HCT116 (cell line): ENCODE measurements around the gene HIVEP1.

Source experiments
- CTCF ChIP-seq, 3 experiments: fragments of 200-600 bp in 1 of 3; sonication (generic) in 1 of 3; IDR thresholded peaks in 2 of 3; conservative IDR thresholded peaks in 1 of 3; 2 replicates each; pipeline ENCODE4 v1.5.1; 2012 to 2017; ENCODE audit warnings: low read depth in 2 of 3, low read length in 2 of 3, antibody characterized with exemption in 1 of 3, borderline replicate concordance in 1 of 3, control low read depth in 1 of 3, mild to moderate bottlenecking in 1 of 3, mixed read lengths in 1 of 3, mixed run types in 1 of 3, moderate library complexity in 1 of 3; ENCODE audit not compliant: insufficient read depth in 1 of 3
- ELF1 ChIP-seq: IDR thresholded peaks from 2 replicates; pipeline ENCODE4 v1.6.1; 2012; ENCODE audit warnings: low read depth, borderline replicate concordance
- EZH2phosphoT487 ChIP-seq: fragments of 200-600 bp; IDR thresholded peaks from 2 replicates; pipeline ENCODE4 v1.6.1; 2018; ENCODE audit warnings: antibody characterized with exemption, borderline replicate concordance
- FOSL1 ChIP-seq: IDR thresholded peaks from 2 replicates; pipeline ENCODE4 v1.6.1; 2012; ENCODE audit warnings: low read depth
- POLR2A ChIP-seq: IDR thresholded peaks from 2 replicates; pipeline ENCODE4 v1.7.0; 2011; ENCODE audit warnings: borderline replicate concordance; ENCODE audit not compliant: insufficient read depth, insufficient read length; ENCODE audit errors: extremely low read depth
- POLR2AphosphoS5 ChIP-seq: IDR thresholded peaks from 2 replicates; pipeline ENCODE4 v1.6.1; 2011; ENCODE audit warnings: mild to moderate bottlenecking, low read depth, low read length, moderate library complexity
- RAD21 ChIP-seq: IDR thresholded peaks from 2 replicates; pipeline ENCODE4 v1.6.1; 2012; ENCODE audit warnings: low read depth, mild to moderate bottlenecking
- SIN3A ChIP-seq: IDR thresholded peaks from 2 replicates; pipeline ENCODE4 v1.6.1; 2012; ENCODE audit warnings: low read depth
- SP1 ChIP-seq: IDR thresholded peaks from 2 replicates; pipeline ENCODE4 v1.6.1; 2012; ENCODE audit warnings: low read depth
- ZBTB33 ChIP-seq: IDR thresholded peaks from 2 replicates; pipeline ENCODE4 v1.6.1; 2011; ENCODE audit warnings: mild to moderate bottlenecking, low read length, moderate library complexity; ENCODE audit not compliant: insufficient replicate concordance; ENCODE audit errors: extremely low read depth
- ZNF274 ChIP-seq: fragments of 200-500 bp; sonication (Bioruptor generic); IDR thresholded peaks from 2 replicates; pipeline ENCODE4 v1.6.1; 2014; ENCODE audit warnings: mild to moderate bottlenecking, low read depth, low read length, inconsistent platforms
- TF ChIP-seq, protein P1 (sequence below): IDR thresholded peaks from 2 replicates; pipeline ENCODE4 v1.6.1; 2012
- TF ChIP-seq, protein P2 (sequence below): IDR thresholded peaks from 2 replicates; pipeline ENCODE4 v1.6.1; 2012; ENCODE audit warnings: low read depth

DNA sequence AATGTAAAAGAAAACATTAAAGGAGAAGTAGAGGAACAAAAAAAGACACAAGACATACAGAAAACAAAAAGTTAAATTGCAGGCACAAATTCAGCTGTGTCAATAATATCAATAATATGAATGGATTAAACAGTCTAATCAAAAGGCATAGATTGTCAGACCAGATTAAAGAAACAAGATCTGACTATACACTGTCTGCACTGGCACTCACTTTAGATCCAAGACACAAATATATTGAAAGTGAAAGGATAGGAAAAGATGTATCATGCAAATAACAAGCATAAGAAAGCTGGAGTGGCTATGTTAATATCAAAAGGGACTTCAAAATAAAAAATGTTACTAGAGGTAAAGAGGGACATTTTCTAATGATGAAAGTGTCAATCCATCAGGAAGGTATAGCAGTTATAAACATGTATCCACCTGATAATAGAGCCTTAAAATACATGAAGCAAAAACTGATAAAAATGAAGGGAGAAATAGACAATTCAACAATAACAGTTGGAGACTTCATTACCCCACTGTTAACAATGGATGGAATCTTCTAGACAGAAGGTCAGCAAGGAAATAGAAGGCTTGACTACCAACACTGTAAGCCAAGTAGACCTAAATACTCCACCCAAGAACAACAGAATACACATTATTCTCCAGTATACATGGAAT is 89.7 kb downstream of the HIVEP1 start:
- TF ChIP-seq, protein P1, sequence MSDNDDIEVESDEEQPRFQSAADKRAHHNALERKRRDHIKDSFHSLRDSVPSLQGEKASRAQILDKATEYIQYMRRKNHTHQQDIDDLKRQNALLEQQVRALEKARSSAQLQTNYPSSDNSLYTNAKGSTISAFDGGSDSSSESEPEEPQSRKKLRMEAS, result no peak
- TF ChIP-seq ZNF274, result no peak
- TF ChIP-seq POLR2A, result no peak
- TF ChIP-seq CTCF (IDR thresholded peaks at IDR 0.05 in 2 of 3, conservative IDR thresholded peaks at IDR 0.05 in 1 of 3; ENCODE audit: borderline replicate concordance in 1 of 3, insufficient read depth in 1 of 3, low read depth in 2 of 3, low read length in 2 of 3), result no peak
- no peak for TF ChIP-seq SIN3A
- TF ChIP-seq RAD21, result no peak
- no peak for TF ChIP-seq POLR2AphosphoS5
- no peak for TF ChIP-seq ZBTB33
- no peak for TF ChIP-seq FOSL1
- TF ChIP-seq SP1, result no peak
- TF ChIP-seq EZH2phosphoT487, result no peak
- TF ChIP-seq, protein P2, sequence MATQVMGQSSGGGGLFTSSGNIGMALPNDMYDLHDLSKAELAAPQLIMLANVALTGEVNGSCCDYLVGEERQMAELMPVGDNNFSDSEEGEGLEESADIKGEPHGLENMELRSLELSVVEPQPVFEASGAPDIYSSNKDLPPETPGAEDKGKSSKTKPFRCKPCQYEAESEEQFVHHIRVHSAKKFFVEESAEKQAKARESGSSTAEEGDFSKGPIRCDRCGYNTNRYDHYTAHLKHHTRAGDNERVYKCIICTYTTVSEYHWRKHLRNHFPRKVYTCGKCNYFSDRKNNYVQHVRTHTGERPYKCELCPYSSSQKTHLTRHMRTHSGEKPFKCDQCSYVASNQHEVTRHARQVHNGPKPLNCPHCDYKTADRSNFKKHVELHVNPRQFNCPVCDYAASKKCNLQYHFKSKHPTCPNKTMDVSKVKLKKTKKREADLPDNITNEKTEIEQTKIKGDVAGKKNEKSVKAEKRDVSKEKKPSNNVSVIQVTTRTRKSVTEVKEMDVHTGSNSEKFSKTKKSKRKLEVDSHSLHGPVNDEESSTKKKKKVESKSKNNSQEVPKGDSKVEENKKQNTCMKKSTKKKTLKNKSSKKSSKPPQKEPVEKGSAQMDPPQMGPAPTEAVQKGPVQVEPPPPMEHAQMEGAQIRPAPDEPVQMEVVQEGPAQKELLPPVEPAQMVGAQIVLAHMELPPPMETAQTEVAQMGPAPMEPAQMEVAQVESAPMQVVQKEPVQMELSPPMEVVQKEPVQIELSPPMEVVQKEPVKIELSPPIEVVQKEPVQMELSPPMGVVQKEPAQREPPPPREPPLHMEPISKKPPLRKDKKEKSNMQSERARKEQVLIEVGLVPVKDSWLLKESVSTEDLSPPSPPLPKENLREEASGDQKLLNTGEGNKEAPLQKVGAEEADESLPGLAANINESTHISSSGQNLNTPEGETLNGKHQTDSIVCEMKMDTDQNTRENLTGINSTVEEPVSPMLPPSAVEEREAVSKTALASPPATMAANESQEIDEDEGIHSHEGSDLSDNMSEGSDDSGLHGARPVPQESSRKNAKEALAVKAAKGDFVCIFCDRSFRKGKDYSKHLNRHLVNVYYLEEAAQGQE, result no peak
- no peak for TF ChIP-seq ELF1
